ENCODE data around the gene CSH1. TPM values are rescaled to one million over a fixed set of nuclear protein-coding genes. Genes with fewer than 3 reads are reported as not detected.

Gene CSH1
- total and polyA plus RNA-seq, 4 donors = not detected

DNA sequence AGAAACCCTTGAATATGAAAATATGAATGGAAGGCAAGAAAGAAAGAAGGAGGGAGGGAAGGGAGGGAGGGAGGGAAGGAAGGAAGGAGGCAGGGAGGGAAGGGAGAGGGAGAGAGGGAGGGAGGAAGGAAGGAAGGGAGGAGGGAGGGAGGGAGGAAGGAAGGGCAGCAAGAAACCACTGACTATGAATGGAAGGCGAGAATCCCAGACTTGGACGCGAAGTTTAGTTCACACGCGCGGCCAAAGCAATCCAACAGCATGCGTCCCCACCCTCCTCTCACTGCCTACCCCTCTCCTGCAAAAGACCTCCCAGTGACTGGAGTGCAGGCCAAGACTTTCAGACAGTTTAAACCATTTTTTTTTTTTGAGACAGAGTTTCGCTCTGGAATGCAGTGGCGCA, 46.0 kb downstream of the CSH1 start:
- H3K9ac ChIP-seq (ENCODE audit: low read depth in 1 of 2, low read length in 2 of 2) = no peak overlapping the region
- H3K36me3 ChIP-seq (ENCODE audit: control insufficient read depth in 4 of 4, insufficient read depth in 3 of 4, low read depth in 1 of 4, low read length in 3 of 4) = no peaks in the 10 kb centered on the region
- H3K27ac ChIP-seq (ENCODE audit: low read depth in 1 of 2, low read length in 2 of 2) = no peak overlapping the region
- 90% methylated on average over 9 of the region's 9 CpGs for WGBS
- DNase-seq (ENCODE audit: low spot score) = no peak
- TF ChIP-seq, protein P1, sequence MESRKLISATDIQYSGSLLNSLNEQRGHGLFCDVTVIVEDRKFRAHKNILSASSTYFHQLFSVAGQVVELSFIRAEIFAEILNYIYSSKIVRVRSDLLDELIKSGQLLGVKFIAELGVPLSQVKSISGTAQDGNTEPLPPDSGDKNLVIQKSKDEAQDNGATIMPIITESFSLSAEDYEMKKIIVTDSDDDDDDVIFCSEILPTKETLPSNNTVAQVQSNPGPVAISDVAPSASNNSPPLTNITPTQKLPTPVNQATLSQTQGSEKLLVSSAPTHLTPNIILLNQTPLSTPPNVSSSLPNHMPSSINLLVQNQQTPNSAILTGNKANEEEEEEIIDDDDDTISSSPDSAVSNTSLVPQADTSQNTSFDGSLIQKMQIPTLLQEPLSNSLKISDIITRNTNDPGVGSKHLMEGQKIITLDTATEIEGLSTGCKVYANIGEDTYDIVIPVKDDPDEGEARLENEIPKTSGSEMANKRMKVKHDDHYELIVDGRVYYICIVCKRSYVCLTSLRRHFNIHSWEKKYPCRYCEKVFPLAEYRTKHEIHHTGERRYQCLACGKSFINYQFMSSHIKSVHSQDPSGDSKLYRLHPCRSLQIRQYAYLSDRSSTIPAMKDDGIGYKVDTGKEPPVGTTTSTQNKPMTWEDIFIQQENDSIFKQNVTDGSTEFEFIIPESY (IDR thresholded peaks at IDR 0.05) = no peak
- TF ChIP-seq FOXA1 (IDR thresholded peaks at IDR 0.05) (no peak), RXRA (IDR thresholded peaks at IDR 0.05) (no peak), HNF4G (IDR thresholded peaks at IDR 0.05) (no peak), EGR1 (IDR thresholded peaks at IDR 0.05; ENCODE audit: low read depth in 2 of 2) (no peak), YY1 (IDR thresholded peaks at IDR 0.05) (no peak), HNF4A (conservative IDR thresholded peaks at IDR 0.05) (no peak), TAF1 (conservative IDR thresholded peaks at IDR 0.05) (no peak), GABPA (IDR thresholded peaks at IDR 0.05 in 1 of 2, conservative IDR thresholded peaks at IDR 0.05 in 1 of 2) (no peak), SP1 (IDR thresholded peaks at IDR 0.05) (no peak)
- TF ChIP-seq, protein P2, sequence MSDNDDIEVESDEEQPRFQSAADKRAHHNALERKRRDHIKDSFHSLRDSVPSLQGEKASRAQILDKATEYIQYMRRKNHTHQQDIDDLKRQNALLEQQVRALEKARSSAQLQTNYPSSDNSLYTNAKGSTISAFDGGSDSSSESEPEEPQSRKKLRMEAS (IDR thresholded peaks at IDR 0.05) = no peak
- TF ChIP-seq, protein P3, sequence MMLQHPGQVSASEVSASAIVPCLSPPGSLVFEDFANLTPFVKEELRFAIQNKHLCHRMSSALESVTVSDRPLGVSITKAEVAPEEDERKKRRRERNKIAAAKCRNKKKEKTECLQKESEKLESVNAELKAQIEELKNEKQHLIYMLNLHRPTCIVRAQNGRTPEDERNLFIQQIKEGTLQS (IDR thresholded peaks at IDR 0.05) = no peak
- no peaks in the 10 kb centered on the region for H3K27me3 ChIP-seq (ENCODE audit: control insufficient read depth in 4 of 4, insufficient read depth in 4 of 4, low read length in 3 of 4)
- no peaks in the 10 kb centered on the region for H3K9me3 ChIP-seq (ENCODE audit: control insufficient read depth in 4 of 4, low read length in 3 of 4)
- no peak overlapping the region for H3K4me3 ChIP-seq (ENCODE audit: low read depth in 1 of 3, low read length in 3 of 3)
- H3K4me1 ChIP-seq (ENCODE audit: control insufficient read depth in 4 of 4, insufficient read depth in 4 of 4, low read length in 3 of 4) = peaks cover 0 to 5% (median 0%) of the 10 kb centered on the region in 4 donors

- H3K27me3 ChIP-seq (ENCODE audit: control insufficient read depth in 4 of 4, insufficient read depth in 4 of 4, low read length in 3 of 4) = no peaks in the 10 kb centered on the region
- peak overlapping the region in 1 of 2 donors; percentile 64 for H3K9ac ChIP-seq (ENCODE audit: low read depth in 1 of 2, low read length in 2 of 2)
- 25% methylated on average over 82 of the region's 82 CpGs for WGBS
- no peak for TF ChIP-seq HNF4G (IDR thresholded peaks at IDR 0.05)
- TF ChIP-seq EGR1 (IDR thresholded peaks at IDR 0.05; ENCODE audit: low read depth in 2 of 2) = peak; percentile 51 to 82
- peak; percentile 22 to 35 for TF ChIP-seq RAD21 (IDR thresholded peaks at IDR 0.05)
- TF ChIP-seq, protein P1 (IDR thresholded peaks at IDR 0.05) = peak; percentile 70
- TF ChIP-seq SP1 (IDR thresholded peaks at IDR 0.05) = peak; percentile 80
- no peak for TF ChIP-seq NR2F2 (IDR thresholded peaks at IDR 0.05)
- no peak for TF ChIP-seq RXRA (IDR thresholded peaks at IDR 0.05)
- TF ChIP-seq YY1 (IDR thresholded peaks at IDR 0.05) = no peak
- TF ChIP-seq HNF4A (conservative IDR thresholded peaks at IDR 0.05) = no peak
- TF ChIP-seq, protein P3 (IDR thresholded peaks at IDR 0.05) = no peak
- TF ChIP-seq TAF1 (conservative IDR thresholded peaks at IDR 0.05) = no peak
- no peak for TF ChIP-seq GABPA (IDR thresholded peaks at IDR 0.05 in 1 of 2, conservative IDR thresholded peaks at IDR 0.05 in 1 of 2)
- peak; percentile 47 for TF ChIP-seq CTCF (IDR thresholded peaks at IDR 0.05; ENCODE audit: low read depth, low read length, missing input control)
- TF ChIP-seq FOXA2 (IDR thresholded peaks at IDR 0.05) = no peak
- TF ChIP-seq REST (IDR thresholded peaks at IDR 0.05) = no peak
- TF ChIP-seq JUND (IDR thresholded peaks at IDR 0.05) = no peak
- no peak for TF ChIP-seq FOXA1 (IDR thresholded peaks at IDR 0.05)
- TF ChIP-seq, protein P2 (IDR thresholded peaks at IDR 0.05) = peak; percentile 71
- H3K9me3 ChIP-seq (ENCODE audit: control insufficient read depth in 4 of 4, low read length in 3 of 4) = no peaks in the 10 kb centered on the region
- DNase-seq (ENCODE audit: low spot score) = peak; percentile 97
- peaks cover 0 to 5% (median 0%) of the 10 kb centered on the region in 4 donors for H3K4me1 ChIP-seq (ENCODE audit: control insufficient read depth in 4 of 4, insufficient read depth in 4 of 4, low read length in 3 of 4)
- peak overlapping the region in 1 of 2 donors; percentile 52 for H3K27ac ChIP-seq (ENCODE audit: low read depth in 1 of 2, low read length in 2 of 2)
- peak overlapping the region; percentile 25 to 56 (median 30) for H3K4me3 ChIP-seq (ENCODE audit: low read depth in 1 of 3, low read length in 3 of 3)
- H3K36me3 ChIP-seq (ENCODE audit: control insufficient read depth in 4 of 4, insufficient read depth in 3 of 4, low read depth in 1 of 4, low read length in 3 of 4) = no peaks in the 10 kb centered on the region
These were observed 47.3 kb downstream of the CSH1 start for GRCh38 chr17:63848834-63849689.

Measured in liver (tissue), 9 donors.